ENCODE measurements around the gene TMEM161A. TPM values are rescaled to one million over a fixed set of nuclear protein-coding genes. Genes with fewer than 3 reads are reported as not detected.

Gene TMEM161A
- total and polyA plus RNA-seq, 8 donors: 6.4 to 59.5 (median 14.5) TPM

GRCh38 chr19:19123386-19123785, 14.9 kb downstream of the TMEM161A start:
- peaks cover 0 to 7% (median 0%) of the 10 kb centered on the region in 4 donors for H3K9me3 ChIP-seq
- peaks cover 7 to 36% (median 36%) of the 10 kb centered on the region in 4 donors for H3K36me3 ChIP-seq
- peaks cover 0 to 14% (median 3%) of the 10 kb centered on the region in 4 donors for H3K4me1 ChIP-seq
- intact Hi-C loops (cut with DNase I; ENCODE audit: low total_unique reads): no loop called here
- H3K27ac ChIP-seq: no peak overlapping the region
- H3K27me3 ChIP-seq: no peaks in the 10 kb centered on the region
- TF ChIP-seq CTCF (IDR thresholded peaks at IDR 0.05) (no peak), POLR2AphosphoS5 (IDR thresholded peaks at IDR 0.05) (no peak)
- no peak overlapping the region for H3K4me3 ChIP-seq
- no peak for DNase-seq

GRCh38 chr19:19122902-19123301, 15.4 kb downstream of the TMEM161A start:
- Histone ChIP-seq H3K4me3 (no peak overlapping the region), H3K27ac (no peak overlapping the region), H3K9me3 (peaks cover 0 to 7% (median 0%) of the 10 kb centered on the region in 4 donors), H3K27me3 (no peaks in the 10 kb centered on the region), H3K36me3 (peaks cover 7 to 37% (median 36%) of the 10 kb centered on the region in 4 donors), H3K4me1 (peaks cover 0 to 14% (median 3%) of the 10 kb centered on the region in 4 donors)
- intact Hi-C loops (cut with DNase I; ENCODE audit: low total_unique reads): no loop called here
- WGBS, 5 donors: 91 to 100% (median 95%) methylated on average over 1 of the region's 1 CpG
- no peak for DNase-seq
- TF ChIP-seq EP300 (IDR thresholded peaks at IDR 0.05) (no peak), CTCF (IDR thresholded peaks at IDR 0.05) (no peak), POLR2A (IDR thresholded peaks at IDR 0.05) (no peak)

GRCh38 chr19:19121371-19121770, 16.9 kb downstream of the TMEM161A start:
- WGBS, 5 donors: 87 to 96% (median 93%) methylated on average over 6 to 10 of the region's 10 CpGs

More at GRCh38 chr19:19121371-19121770, 16.9 kb downstream of the TMEM161A start:
- Histone ChIP-seq H3K27ac (peak overlapping the region in 2 of 5 donors; percentile 43 to 44), H3K4me1 (peaks cover 0 to 14% (median 3%) of the 10 kb centered on the region in 4 donors), H3K27me3 (no peaks in the 10 kb centered on the region), H3K4me3 (peak overlapping the region in 1 of 4 donors; percentile 25), H3K9me3 (peaks cover 0 to 7% (median 0%) of the 10 kb centered on the region in 4 donors), H3K36me3 (peaks cover 7 to 37% (median 36%) of the 10 kb centered on the region in 4 donors)
- no peak for DNase-seq
- TF ChIP-seq EP300 (IDR thresholded peaks at IDR 0.05): no peak
- TF ChIP-seq POLR2A (IDR thresholded peaks at IDR 0.05): no peak
- no peak for TF ChIP-seq CTCF (IDR thresholded peaks at IDR 0.05)
- no peak for TF ChIP-seq POLR2AphosphoS5 (IDR thresholded peaks at IDR 0.05)
- intact Hi-C loops (cut with DNase I; ENCODE audit: low total_unique reads): no loop called here
